AG09319 (cell line): ENCODE results near the gene S1PR4.
"Not testable (repeated sequence)": the region's sequence is repeated elsewhere in the genome, so short reads cannot be mapped to it uniquely, and the experiment has no call there.

Experiments used
- DNase-seq: peaks from one replicate; pipeline ENCODE4 v3.0.0-alpha.2; 2010; ENCODE audit warnings: low read depth; ENCODE audit errors: extremely low read depth
- CTCF ChIP-seq: IDR thresholded peaks from 2 replicates; pipeline ENCODE4 v1.5.1; 2011; ENCODE audit warnings: low read depth, mild to moderate bottlenecking, inconsistent platforms, low read length, moderate library complexity

S1PR4 gene

GRCh38 chr19:3196064-3196932 is 17.7 kb downstream of the S1PR4 start:
- no peak for DNase-seq
- TF ChIP-seq CTCF = no peak

GRCh38 chr19:3196933-3197205 is 18.3 kb downstream of the S1PR4 start:
- no peak for DNase-seq
- no peak for TF ChIP-seq CTCF

GRCh38 chr19:3198901-3199700 is 20.5 kb downstream of the S1PR4 start:
- DNase-seq = no peak
- TF ChIP-seq CTCF = no peak

GRCh38 chr19:3201072-3201700 is 22.6 kb downstream of the S1PR4 start:
- DNase-seq = no peak
- TF ChIP-seq CTCF = no peak

- no peak for TF ChIP-seq CTCF
These were observed 23.3 kb downstream of the S1PR4 start for GRCh38 chr19:3201911-3202310.

GRCh38 chr19:3202346-3202745 is 23.8 kb downstream of the S1PR4 start:
- no peak for DNase-seq
- no peak for TF ChIP-seq CTCF

More at GRCh38 chr19:3201911-3202310, 23.3 kb downstream of the S1PR4 start:
- DNase-seq = no peak

GRCh38 chr19:3202895-3203294 is 24.3 kb downstream of the S1PR4 start:
- DNase-seq = not testable (repeated sequence)
